Thymus (tissue), 11 donors: ENCODE data around the gene CTBP2. TPM values are rescaled to one million over a fixed set of nuclear protein-coding genes. Genes with fewer than 3 reads are reported as not detected.
A peak's percentile ranks its signal among the peaks of the same experiment; 100 is the strongest.
"Not testable (repeated sequence)": the region's sequence is repeated elsewhere in the genome, so short reads cannot be mapped to it uniquely, and the experiment has no call there.

Experiments
- DNase-seq, 9 donors: peaks; one replicate each; pipeline ENCODE4 v3.0.0-alpha.2; 2013; ENCODE audit warnings: low spot score in 9 of 9, low read depth in 6 of 9, missing footprints in 1 of 9
- H3K27ac ChIP-seq, 2 donors: one replicate each; pipeline ENCODE4 v1.5.1; 2013; ENCODE audit warnings: control low read depth in 1 of 2, low read depth in 1 of 2, low read length in 1 of 2, mild to moderate bottlenecking in 1 of 2, moderate library complexity in 1 of 2
- H3K27me3 ChIP-seq, 2 donors: one replicate each; pipeline ENCODE4 v1.5.1; 2013; ENCODE audit warnings: low read length in 1 of 2; ENCODE audit not compliant: control insufficient read depth in 2 of 2, insufficient read depth in 1 of 2
- H3K36me3 ChIP-seq, 2 donors: one replicate each; pipeline ENCODE4 v1.5.1; 2013; ENCODE audit warnings: low read length in 1 of 2, mild to moderate bottlenecking in 1 of 2, moderate library complexity in 1 of 2; ENCODE audit not compliant: control insufficient read depth in 2 of 2, insufficient read depth in 2 of 2
- H3K4me1 ChIP-seq, 2 donors: one replicate each; pipeline ENCODE4 v1.5.1; 2013; ENCODE audit warnings: low read length in 2 of 2; ENCODE audit not compliant: control insufficient read depth in 2 of 2, insufficient read depth in 2 of 2
- H3K4me3 ChIP-seq, 2 donors: one replicate each; pipeline ENCODE4 v1.5.1; 2013; ENCODE audit warnings: low read length in 2 of 2, control low read depth in 1 of 2, mild to moderate bottlenecking in 1 of 2
- H3K9me3 ChIP-seq, 2 donors: one replicate each; pipeline ENCODE4 v1.5.1; 2013; ENCODE audit warnings: low read length in 1 of 2, mild to moderate bottlenecking in 1 of 2; ENCODE audit not compliant: control insufficient read depth in 2 of 2, insufficient read depth in 1 of 2
- whole genome bisulfite sequencing: extraction: QIAGEN DNeasy Blood & Tissue Kit; methylation state at CpG from one replicate; pipeline ENCODE4 v1.1.7; 2013; 5-methylcytosine and 5-hydroxymethylcytosine counted together
- polyA plus RNA-seq: library from polyadenylated mRNA; stranded (reverse); fragments of 200-250 nt; gene quantifications from one replicate; pipeline ENCODE4 v1.2.3, GENCODE V29; 2013
- total RNA-seq: library from RNA; stranded (reverse); fragments of 120-200 nt; gene quantifications from one replicate; pipeline ENCODE4 v1.2.4, GENCODE V29; 2013
- donor health status: healthy.

Gene CTBP2
- total and polyA plus RNA-seq, 2 donors, result 7.1 to 14.6 TPM

- not testable (repeated sequence) for H3K4me3 ChIP-seq, H3K27ac ChIP-seq, H3K36me3 ChIP-seq, H3K9me3 ChIP-seq, DNase-seq
- 90% methylated on average over 16 of the region's 16 CpGs for WGBS
- H3K27me3 ChIP-seq, result peaks cover 6 to 32% of the 10 kb centered on the region in 2 donors
- peaks cover 4 to 12% of the 10 kb centered on the region in 2 donors for H3K4me1 ChIP-seq
These were observed 9.8 kb downstream of the CTBP2 start for GRCh38 chr10:125150376-125151083.

GRCh38 chr10:125149680-125150047, 10.7 kb downstream of the CTBP2 start:
- H3K4me1 ChIP-seq, result peaks cover 4 to 12% of the 10 kb centered on the region in 2 donors
- H3K4me3 ChIP-seq, result no peak overlapping the region
- no peaks in the 10 kb centered on the region for H3K9me3 ChIP-seq
- H3K27me3 ChIP-seq, result peaks cover 2 to 28% of the 10 kb centered on the region in 2 donors
- no peak for DNase-seq
- no peak overlapping the region for H3K27ac ChIP-seq
- 93% methylated on average over 7 of the region's 7 CpGs for WGBS
- no peaks in the 10 kb centered on the region for H3K36me3 ChIP-seq

- H3K27ac ChIP-seq, result peak overlapping the region in 1 of 2 donors; percentile 11
- H3K4me1 ChIP-seq, result peaks cover 4 to 12% of the 10 kb centered on the region in 2 donors
- H3K4me3 ChIP-seq, result no peak overlapping the region
- no peaks in the 10 kb centered on the region for H3K9me3 ChIP-seq
- H3K27me3 ChIP-seq, result peaks cover 2 to 27% of the 10 kb centered on the region in 2 donors
- H3K36me3 ChIP-seq, result no peaks in the 10 kb centered on the region
- DNase-seq, result no peak
- 74% methylated on average over 12 of the region's 12 CpGs for WGBS
These were observed 11.2 kb downstream of the CTBP2 start for GRCh38 chr10:125149036-125149679.

- DNase-seq, result no peak
- Histone ChIP-seq H3K4me1 (peaks cover 4 to 12% of the 10 kb centered on the region in 2 donors), H3K27me3 (peaks cover 2 to 23% of the 10 kb centered on the region in 2 donors), H3K36me3 (no peaks in the 10 kb centered on the region), H3K4me3 (no peak overlapping the region), H3K9me3 (no peaks in the 10 kb centered on the region), H3K27ac (peak overlapping the region in 1 of 2 donors; percentile 11)
- 54% methylated on average over 4 of the region's 4 CpGs for WGBS
These were observed 11.8 kb downstream of the CTBP2 start for GRCh38 chr10:125148528-125148927.

GRCh38 chr10:125147971-125148439, 12.4 kb downstream of the CTBP2 start:
- Histone ChIP-seq H3K9me3 (no peaks in the 10 kb centered on the region), H3K4me3 (no peak overlapping the region), H3K27me3 (peaks cover 2 to 19% of the 10 kb centered on the region in 2 donors), H3K4me1 (peaks cover 4 to 12% of the 10 kb centered on the region in 2 donors), H3K27ac (no peak overlapping the region), H3K36me3 (no peaks in the 10 kb centered on the region)
- WGBS, result 22% methylated on average over 7 of the region's 7 CpGs
- no peak for DNase-seq

- no peak overlapping the region for H3K4me3 ChIP-seq
- H3K9me3 ChIP-seq, result no peaks in the 10 kb centered on the region
- no peak overlapping the region for H3K27ac ChIP-seq
- peaks cover 2 to 10% of the 10 kb centered on the region in 2 donors for H3K27me3 ChIP-seq
- peaks cover 4 to 9% of the 10 kb centered on the region in 2 donors for H3K4me1 ChIP-seq
- WGBS, result 32% methylated on average over 13 of the region's 13 CpGs
- no peaks in the 10 kb centered on the region for H3K36me3 ChIP-seq
- DNase-seq, result no peak
These were observed 13.4 kb downstream of the CTBP2 start for GRCh38 chr10:125146791-125147579.

- H3K9me3 ChIP-seq, result no peaks in the 10 kb centered on the region
- peaks cover 4 to 8% of the 10 kb centered on the region in 2 donors for H3K4me1 ChIP-seq
- over 99% methylated on average over 5 of the region's 5 CpGs for WGBS
- no peak overlapping the region for H3K27ac ChIP-seq
- DNase-seq, result no peak
- H3K4me3 ChIP-seq, result no peak overlapping the region
- no peaks in the 10 kb centered on the region for H3K27me3 ChIP-seq
- no peaks in the 10 kb centered on the region for H3K36me3 ChIP-seq
These were observed 14.7 kb downstream of the CTBP2 start for GRCh38 chr10:125145636-125146035.

GRCh38 chr10:125144693-125145623, 15.4 kb downstream of the CTBP2 start:
- Histone ChIP-seq H3K27me3 (no peaks in the 10 kb centered on the region), H3K9me3 (no peaks in the 10 kb centered on the region), H3K4me1 (peaks cover 4 to 8% of the 10 kb centered on the region in 2 donors), H3K36me3 (no peaks in the 10 kb centered on the region), H3K4me3 (no peak overlapping the region), H3K27ac (no peak overlapping the region)
- no peak for DNase-seq
- 67% methylated on average over 13 of the region's 13 CpGs for WGBS
